CD14-positive monocyte (primary cell): ENCODE measurements around the gene TTC21A. TPM values are rescaled to one million over a fixed set of nuclear protein-coding genes. Genes with fewer than 3 reads are reported as not detected.

Experiments used
- DNase-seq, 3 donors: peaks; one replicate each; pipeline ENCODE4 v3.0.0-alpha.2; 2011 to 2022
- H2AFZ ChIP-seq: 2 replicates; pipeline ENCODE4 v1.6.0; 2012; ENCODE audit warnings: mild to moderate bottlenecking, low read depth, low read length, inconsistent platforms; ENCODE audit not compliant: insufficient read depth, poor library complexity, severe bottlenecking
- H3K27ac ChIP-seq, 2 donors: 1 replicate in 1 of 2; 2 replicates in 1 of 2; pipeline ENCODE4 v1.5.1; 2012 to 2013; ENCODE audit warnings: low read length in 2 of 2, control low read depth in 1 of 2, inconsistent platforms in 1 of 2, low read depth in 1 of 2, mild to moderate bottlenecking in 1 of 2
- H3K27me3 ChIP-seq, 2 donors: one replicate each; pipeline versions ENCODE4 v1.6.0 to v1.6.1; 2011 to 2013; ENCODE audit warnings: low read length in 2 of 2; ENCODE audit not compliant: control insufficient read depth in 2 of 2, insufficient read depth in 2 of 2
- H3K36me3 ChIP-seq, 2 donors: replicated peaks in 1 of 2; 1 replicate in 1 of 2; 2 replicates in 1 of 2; pipeline versions ENCODE4 v1.5.1 to v1.6.1; 2012 to 2013; ENCODE audit warnings: low read length in 2 of 2, control low read depth in 1 of 2, inconsistent platforms in 1 of 2, mild to moderate bottlenecking in 1 of 2; ENCODE audit not compliant: insufficient read depth in 2 of 2, control insufficient read depth in 1 of 2
- H3K4me1 ChIP-seq, 2 donors: 1 replicate in 1 of 2; 2 replicates in 1 of 2; pipeline versions ENCODE4 v1.5.1 to v1.6.1; 2012 to 2013; ENCODE audit warnings: low read length in 2 of 2, control low read depth in 1 of 2, inconsistent platforms in 1 of 2, mild to moderate bottlenecking in 1 of 2, moderate library complexity in 1 of 2; ENCODE audit not compliant: insufficient read depth in 2 of 2, control insufficient read depth in 1 of 2
- H3K4me2 ChIP-seq: replicated peaks from 2 replicates; pipeline ENCODE3; 2012; ENCODE audit warnings: low read length, moderate library complexity, mild to moderate bottlenecking; ENCODE audit not compliant: poor library complexity, severe bottlenecking; ENCODE audit errors: extremely low read depth
- H3K4me3 ChIP-seq, 3 experiments: fragments of 200-600 bp in 1 of 3; sonication (generic) in 1 of 3; replicated peaks in 1 of 3; 1 replicate in 2 of 3; 2 replicates in 1 of 3; pipeline ENCODE4 v1.5.1; 2011 to 2013; ENCODE audit warnings: low read length in 3 of 3, mild to moderate bottlenecking in 3 of 3, control low read depth in 2 of 3, low read depth in 2 of 3, inconsistent platforms in 1 of 3, moderate library complexity in 1 of 3
- H3K79me2 ChIP-seq: 2 replicates; pipeline ENCODE4 v1.6.0; 2012; ENCODE audit warnings: mild to moderate bottlenecking, control low read depth, inconsistent platforms, low read length, moderate library complexity; ENCODE audit not compliant: insufficient read depth
- H3K9ac ChIP-seq: 2 replicates; pipeline ENCODE4 v1.6.0; 2017; ENCODE audit warnings: low read length, mild to moderate bottlenecking; ENCODE audit not compliant: insufficient read depth, poor library complexity, severe bottlenecking
- H3K9me3 ChIP-seq, 2 donors: replicated peaks in 1 of 2; 1 replicate in 1 of 2; 2 replicates in 1 of 2; pipeline versions ENCODE4 v1.5.1 to v1.6.1; 2012 to 2013; ENCODE audit warnings: low read length in 2 of 2, control low read depth in 1 of 2; ENCODE audit not compliant: control insufficient read depth in 1 of 2, insufficient read depth in 1 of 2
- H4K20me1 ChIP-seq: 2 replicates; pipeline ENCODE4 v1.6.0; 2012; ENCODE audit warnings: mild to moderate bottlenecking, low read length, control low read depth, moderate library complexity; ENCODE audit not compliant: insufficient read depth
- H3K27ac Mint-ChIP-seq, 7 donors: one replicate each; pipeline ENCODE4 v1.8.0; 2020; ENCODE audit warnings: mild to moderate bottlenecking in 7 of 7, mixed read lengths in 7 of 7, moderate library complexity in 6 of 7, inconsistent platforms in 2 of 7
- H3K27me3 Mint-ChIP-seq, 3 donors: one replicate each; pipeline ENCODE4 v1.8.0; 2021 to 2022; ENCODE audit warnings: low read depth in 3 of 3, mild to moderate bottlenecking in 3 of 3, mixed read lengths in 3 of 3, moderate library complexity in 3 of 3, inconsistent platforms in 1 of 3
- H3K36me3 Mint-ChIP-seq, 2 donors: one replicate each; pipeline ENCODE4 v1.8.0; 2020; ENCODE audit warnings: mixed read lengths in 2 of 2, inconsistent platforms in 1 of 2, mild to moderate bottlenecking in 1 of 2
- H3K4me1 Mint-ChIP-seq: one replicate; pipeline ENCODE4 v1.8.0; 2020; ENCODE audit warnings: mild to moderate bottlenecking, mixed read lengths
- H3K4me3 Mint-ChIP-seq, 2 donors: one replicate each; pipeline ENCODE4 v1.8.0; 2020; ENCODE audit warnings: mild to moderate bottlenecking in 2 of 2, mixed read lengths in 2 of 2, moderate library complexity in 1 of 2
- H3K9me3 Mint-ChIP-seq, 7 donors: one replicate each; pipeline ENCODE4 v1.8.0; 2020 to 2022; ENCODE audit warnings: mixed read lengths in 7 of 7, mild to moderate bottlenecking in 6 of 7, moderate library complexity in 6 of 7, inconsistent platforms in 2 of 7
- CTCF ChIP-seq: fragments of 200-600 bp; IDR thresholded peaks from one replicate; pipeline ENCODE4 v1.8.0; 2022; ENCODE audit warnings: antibody characterized with exemption, mild to moderate bottlenecking
- WGBS: methylation state at CpG from one replicate; pipeline ENCODE4 v1.1.5; 2013; ENCODE audit warnings: missing lambda C conversion rate; ENCODE audit not compliant: insufficient coverage; 5-methylcytosine and 5-hydroxymethylcytosine counted together
- intact Hi-C, 2 donors: fragments of 100-400 bp; cut with micrococcal nuclease; formaldehyde crosslinking; loops; one replicate each; pipeline versions ENCODE4 v1.15.0 to v1.15.1; 2023
- polyA plus RNA-seq, 3 donors: library from polyadenylated mRNA; depleted of rRNA in 1 of 3; unstranded in 2 of 3; stranded (reverse) in 1 of 3; fragments of 300-500 nt in 2 of 3; fragments of >200 nt in 1 of 3; fragmentation: Illumina TruSeq in 2 of 3; gene quantifications; 1 replicate in 2 of 3; 2 replicates in 1 of 3; pipeline ENCODE4 v1.2.3, GENCODE V29; 2012 to 2021

TTC21A gene
- polyA plus RNA-seq, 3 donors, result 0.67 to 12.9 (median 2.2) TPM

GRCh38 chr3:39138804-39139415 lies 31.4 kb downstream of the TTC21A start:
- Mint-ChIP-seq H3K4me3 (no peak overlapping the region), H3K9me3 (peaks cover 0 to 3% (median 0%) of the 10 kb centered on the region in 7 donors)

GRCh38 chr3:39139442-39139841 lies 32.0 kb downstream of the TTC21A start:
- Histone ChIP-seq H3K79me2 (no peaks in the 10 kb centered on the region), H3K9me3 (no peaks in the 10 kb centered on the region), H3K36me3 (peaks cover 25 to 40% of the 10 kb centered on the region in 2 donors), H4K20me1 (peaks cover 70% of the 10 kb centered on the region), H3K9ac (no peak overlapping the region), H3K4me1 (peaks cover 30 to 40% of the 10 kb centered on the region in 2 donors), H3K27ac (no peak overlapping the region), H3K4me2 (no peak overlapping the region), H2AFZ (no peak overlapping the region), H3K27me3 (no peaks in the 10 kb centered on the region), H3K4me3 (no peak overlapping the region)
- peaks cover 0 to 3% (median 0%) of the 10 kb centered on the region in 7 donors for H3K9me3 Mint-ChIP-seq
- no peak overlapping the region for H3K4me3 Mint-ChIP-seq
- no CpG with 5 or more reads among the region's 2 CpGs for WGBS
- H3K4me1 Mint-ChIP-seq, result peaks cover 40% of the 10 kb centered on the region
- intact Hi-C loops, result no loop called here
- TF ChIP-seq CTCF, result no peak
- DNase-seq, result no peak
- no peaks in the 10 kb centered on the region for H3K27me3 Mint-ChIP-seq
- peak overlapping the region in 1 of 7 donors; percentile 50 for H3K27ac Mint-ChIP-seq
- H3K36me3 Mint-ChIP-seq, result peaks cover 41 to 64% of the 10 kb centered on the region in 2 donors

More at GRCh38 chr3:39138804-39139415, 31.4 kb downstream of the TTC21A start:
- Histone ChIP-seq H3K27me3 (no peaks in the 10 kb centered on the region), H3K9ac (no peak overlapping the region), H2AFZ (no peak overlapping the region), H3K27ac (no peak overlapping the region), H4K20me1 (peaks cover 64% of the 10 kb centered on the region), H3K4me2 (no peak overlapping the region), H3K4me3 (no peak overlapping the region), H3K79me2 (no peaks in the 10 kb centered on the region), H3K36me3 (peaks cover 20 to 35% of the 10 kb centered on the region in 2 donors), H3K4me1 (peaks cover 30 to 40% of the 10 kb centered on the region in 2 donors), H3K9me3 (no peaks in the 10 kb centered on the region)
- peak in 2 of 3 donors; percentile 36 to 57 for DNase-seq
- H3K27me3 Mint-ChIP-seq, result peaks cover 0 to under 1% (median 0%) of the 10 kb centered on the region in 3 donors
- TF ChIP-seq CTCF, result no peak
- WGBS, result 94% methylated on average over 4 of the region's 7 CpGs
- peaks cover 36 to 59% of the 10 kb centered on the region in 2 donors for H3K36me3 Mint-ChIP-seq
- H3K27ac Mint-ChIP-seq, result peak overlapping the region in 4 of 7 donors; percentile 46 to 85 (median 80)
- intact Hi-C loops, result no loop called here
- peaks cover 40% of the 10 kb centered on the region for H3K4me1 Mint-ChIP-seq
